Measurements from ENCODE around the gene MDH1B.
A peak's percentile ranks its signal among the peaks of the same experiment; 100 is the strongest.
"Not testable (repeated sequence)": the region's sequence is repeated elsewhere in the genome, so short reads cannot be mapped to it uniquely, and the experiment has no call there.

The MDH1B gene

GRCh38 chr2:206765242-206766056, at the start of gene MDH1B, which contains the start of gene FASTKD2:
TSS of gene MDH1B (minus strand) at chr2:206765328. CDS start at chr2:206765271, 57 bp downstream.
TSS of gene FASTKD2 (plus strand) at chr2:206765606. CDS start at chr2:206766694, 1,088 bp downstream.
- peak; percentile 86 for DNase-seq (ENCODE audit: low spot score)

- no peak for DNase-seq (ENCODE audit: low spot score)
Observed at GRCh38 chr2:206814498-206814897, 49.4 kb upstream of the MDH1B start.

GRCh38 chr2:206812471-206812870, 47.3 kb upstream of the MDH1B start:
- DNase-seq (ENCODE audit: low spot score) = not testable (repeated sequence)

GRCh38 chr2:206807624-206808023, 42.5 kb upstream of the MDH1B start:
- DNase-seq (ENCODE audit: low spot score) = not testable (repeated sequence)

- no peak for DNase-seq (ENCODE audit: low spot score)
Observed at GRCh38 chr2:206805887-206806607, 40.9 kb upstream of the MDH1B start.

DNA sequence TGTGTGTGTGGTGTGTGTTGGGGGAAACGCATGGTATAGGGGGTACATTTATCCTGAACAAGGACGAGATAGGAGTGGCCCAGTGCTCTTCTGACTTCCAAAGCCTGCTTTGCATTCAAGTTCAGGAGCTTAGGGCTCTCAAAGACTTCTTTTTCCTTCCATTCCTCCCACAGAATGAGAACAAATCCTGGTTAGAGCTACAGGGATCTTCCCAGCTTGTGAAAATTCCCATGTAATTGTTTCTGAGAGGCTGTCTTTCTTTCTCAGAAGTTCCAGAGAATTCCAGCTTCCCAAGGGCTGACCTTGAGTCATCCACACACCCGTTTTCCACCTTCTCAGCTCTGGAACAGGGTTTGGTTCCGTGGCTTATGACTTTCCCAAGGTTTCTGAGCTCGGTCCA, 39.2 kb upstream of the MDH1B start:
- DNase-seq (ENCODE audit: low spot score) = no peak

DNA sequence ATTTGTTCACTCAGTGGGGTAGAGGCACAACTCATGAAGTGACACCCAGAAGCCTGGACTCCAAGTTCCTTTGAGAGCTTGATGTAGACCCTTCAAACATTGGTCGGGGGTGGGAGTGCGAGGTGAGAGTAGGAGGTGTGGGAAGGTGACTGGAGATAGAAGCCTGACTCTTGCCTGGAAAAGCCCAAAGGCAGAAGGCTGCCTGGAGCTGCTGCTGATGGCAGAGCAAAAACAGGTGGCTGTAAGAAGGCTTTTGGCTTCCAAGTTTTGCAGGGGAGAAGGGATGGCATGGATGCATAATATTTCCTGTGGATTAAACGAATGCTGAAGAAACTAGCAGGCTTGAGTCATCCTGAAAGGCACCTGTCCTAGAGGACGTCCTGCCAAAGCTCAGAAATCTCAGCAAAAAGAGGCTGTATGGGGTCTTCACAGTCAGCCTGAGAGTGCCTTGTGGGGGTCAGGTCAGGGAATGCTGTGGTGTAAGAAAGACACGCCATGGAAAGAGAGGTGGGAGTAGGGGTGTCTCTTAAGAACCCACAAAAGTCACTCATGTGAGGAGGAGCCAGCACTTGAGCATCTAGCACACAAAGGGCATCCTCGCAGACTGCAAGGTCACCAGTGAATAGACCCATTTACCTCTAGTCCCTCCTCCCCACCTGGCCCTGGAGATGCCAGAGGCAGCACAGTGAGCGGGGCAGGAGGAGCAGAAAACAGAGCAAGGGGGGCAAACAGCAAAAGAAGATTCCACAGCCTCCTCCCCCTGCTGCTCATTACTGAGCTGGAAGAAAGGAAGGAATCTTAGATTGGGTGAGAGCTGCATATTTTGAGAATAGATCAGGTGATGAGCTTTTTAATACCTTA, 37.8 kb upstream of the MDH1B start:
- DNase-seq (ENCODE audit: low spot score) = no peak

DNA sequence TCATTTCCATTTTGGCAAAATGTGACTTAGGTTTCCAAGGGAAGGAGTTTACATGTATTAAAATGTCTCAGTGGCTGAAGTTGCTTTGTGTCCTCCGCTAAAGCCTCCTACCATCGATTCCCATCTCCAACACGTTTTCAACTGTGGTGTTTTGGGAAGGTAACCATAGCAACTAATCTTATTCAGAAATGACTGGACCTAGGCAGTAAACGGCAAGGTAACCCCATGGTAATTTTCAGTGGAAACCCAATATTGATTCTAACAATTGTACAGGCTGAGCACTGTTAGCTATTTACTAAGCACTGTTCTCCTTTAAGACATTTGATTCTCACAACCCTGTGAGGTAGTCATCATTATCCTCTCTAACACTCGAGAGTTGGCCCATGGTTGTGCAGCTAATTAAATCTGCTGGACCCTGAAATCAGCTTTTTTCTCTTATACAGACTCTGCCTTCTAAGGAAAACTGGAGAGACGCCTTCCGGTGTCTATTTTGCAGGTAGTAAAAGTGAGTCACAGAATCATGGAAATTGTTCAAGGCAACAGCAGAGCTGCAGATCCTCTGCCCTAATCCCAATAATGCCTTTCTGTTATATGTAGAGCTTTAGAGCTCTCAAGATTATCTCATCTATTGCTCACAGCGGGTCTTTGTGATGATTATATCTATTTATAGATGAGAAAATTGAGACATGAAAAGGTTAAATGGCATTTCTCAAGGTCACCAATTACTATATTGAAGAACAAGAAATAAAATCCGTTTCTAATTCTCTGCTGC, 36.5 kb upstream of the MDH1B start:
- DNase-seq (ENCODE audit: low spot score) = no peak

DNA sequence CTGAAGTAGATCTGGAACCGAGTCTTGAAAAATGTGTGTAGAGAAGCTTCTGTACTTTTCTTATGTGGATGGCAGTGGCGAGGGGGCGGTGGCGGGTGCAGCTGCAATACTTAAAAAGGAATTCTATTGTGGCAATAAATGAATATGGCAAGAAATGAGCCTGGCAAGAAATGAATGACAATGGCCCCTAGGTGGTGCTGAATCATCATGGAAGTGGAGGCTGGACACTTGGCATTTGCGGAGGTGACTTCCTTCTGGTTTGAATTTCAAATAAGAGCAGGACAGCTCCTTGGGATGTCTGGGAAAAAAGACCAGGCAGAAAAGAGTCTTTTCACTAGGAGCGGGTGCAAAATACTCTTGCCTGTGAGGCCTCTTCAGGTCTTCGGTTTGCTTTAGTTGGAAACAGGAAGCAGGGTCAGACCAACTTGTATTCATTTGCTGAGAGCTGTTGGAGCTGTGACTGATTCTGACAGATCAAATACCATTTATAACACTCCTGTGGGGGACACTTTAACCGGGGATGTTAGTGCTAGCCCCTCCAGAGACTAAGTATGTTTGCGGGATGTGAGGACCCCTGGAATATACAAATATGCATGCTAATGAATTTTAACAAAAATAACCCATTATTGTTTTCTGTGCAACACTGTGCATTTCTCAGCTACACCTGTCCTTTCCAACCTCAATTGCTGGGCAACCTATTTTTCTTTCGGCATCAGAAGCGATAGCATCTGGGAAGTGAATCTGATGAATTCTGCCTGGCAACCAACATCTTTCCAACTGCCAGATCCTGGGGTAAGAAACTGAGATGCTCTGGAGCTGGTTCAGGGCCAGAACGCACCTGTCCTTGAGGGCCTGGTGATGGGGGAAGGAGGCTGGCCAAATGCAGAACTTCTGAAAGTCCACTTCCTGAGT, 35.6 kb upstream of the MDH1B start:
- peak; percentile 50 for DNase-seq (ENCODE audit: low spot score)

- DNase-seq (ENCODE audit: low spot score) = no peak
Observed at GRCh38 chr2:206799083-206799482, 34.0 kb upstream of the MDH1B start.

DNA sequence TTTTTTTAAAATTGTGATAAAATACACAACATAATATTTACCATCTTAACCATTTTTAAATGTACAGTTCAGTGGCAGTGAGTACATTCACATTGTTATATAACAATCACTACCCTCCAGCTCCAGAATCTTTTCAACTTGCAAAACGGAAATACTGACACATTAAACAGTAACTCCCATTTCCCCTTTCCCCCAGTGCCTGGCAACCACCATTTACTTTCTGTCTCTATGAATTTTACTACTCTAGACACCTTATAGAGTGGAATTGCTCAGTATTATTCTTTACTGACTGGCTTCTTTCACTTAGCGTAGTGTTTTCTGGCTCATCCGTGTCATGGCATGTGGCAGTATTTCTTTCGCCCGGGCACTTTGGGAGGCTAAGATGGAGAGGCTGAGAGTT, 32.9 kb upstream of the MDH1B start:
- peak; percentile 3 for DNase-seq (ENCODE audit: low spot score)

DNA sequence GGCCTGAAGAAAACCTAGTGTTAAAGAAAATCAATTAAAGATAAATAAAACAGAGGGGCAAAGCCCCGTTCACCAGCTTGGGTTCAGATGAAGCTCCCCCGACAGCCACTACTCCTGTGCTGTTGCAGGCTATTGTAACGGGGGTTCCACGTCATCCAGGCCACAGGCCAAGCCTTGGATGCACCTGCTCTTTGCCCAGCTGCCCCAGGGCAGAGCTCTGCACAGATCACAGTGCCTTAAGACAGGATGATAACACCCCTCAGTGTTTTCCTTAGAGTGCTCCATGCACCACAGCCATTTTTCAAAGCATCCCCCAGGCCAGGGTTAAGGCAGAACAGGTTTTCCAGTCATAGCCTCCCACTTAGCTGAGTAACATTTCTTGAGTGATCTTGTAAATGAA, 32.2 kb upstream of the MDH1B start:
- DNase-seq (ENCODE audit: low spot score) = no peak

DNA sequence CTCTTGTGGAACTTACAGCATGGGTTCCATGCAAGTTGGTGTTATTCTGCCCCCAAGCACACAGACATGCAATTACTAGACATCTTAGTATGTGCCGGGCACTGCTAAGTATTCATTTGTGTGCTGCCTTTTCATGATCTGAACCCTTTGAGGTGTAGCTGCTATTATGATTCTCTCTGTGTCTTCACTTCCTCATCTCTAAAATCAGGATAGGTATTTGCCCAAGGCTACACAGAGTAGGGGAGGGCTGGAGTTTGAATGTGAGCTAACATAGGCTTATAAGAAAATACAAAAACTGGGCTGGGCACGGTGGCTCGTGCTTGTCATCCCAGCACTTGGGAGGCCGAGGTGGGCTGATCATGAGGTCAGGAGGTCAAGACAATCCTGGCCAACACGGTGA, 27.5 kb upstream of the MDH1B start:
- no peak for DNase-seq (ENCODE audit: low spot score)

DNA sequence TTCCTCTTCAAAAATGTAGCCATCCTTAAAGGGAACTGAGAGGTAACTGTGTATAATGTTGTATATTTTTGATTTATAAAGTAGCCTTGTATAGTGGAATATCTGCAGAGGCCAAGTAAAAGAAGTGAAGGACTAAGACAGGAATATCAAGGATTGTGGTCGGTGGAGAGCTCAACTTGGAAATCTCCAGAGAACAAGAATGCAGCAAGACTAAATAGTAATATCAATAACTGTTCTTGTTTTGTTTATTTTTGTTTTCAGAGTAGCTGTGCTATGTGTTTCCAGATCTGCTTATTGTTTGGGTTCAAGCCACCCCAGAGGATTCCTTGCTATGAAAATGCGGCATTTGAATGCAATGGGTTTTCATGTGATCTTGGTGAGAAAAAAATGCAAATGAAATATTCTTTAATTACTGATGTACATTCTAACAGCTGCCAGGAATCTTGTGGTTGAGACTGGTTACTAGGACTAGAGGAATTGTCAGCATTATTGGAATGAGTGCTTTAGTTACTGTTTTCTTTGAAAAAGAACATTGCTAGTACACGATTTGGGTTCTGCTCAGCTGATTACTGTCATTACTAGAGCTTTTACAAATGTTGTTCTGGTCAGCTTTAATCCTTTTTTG, 25.3 kb upstream of the MDH1B start:
- DNase-seq (ENCODE audit: low spot score) = no peak

DNA sequence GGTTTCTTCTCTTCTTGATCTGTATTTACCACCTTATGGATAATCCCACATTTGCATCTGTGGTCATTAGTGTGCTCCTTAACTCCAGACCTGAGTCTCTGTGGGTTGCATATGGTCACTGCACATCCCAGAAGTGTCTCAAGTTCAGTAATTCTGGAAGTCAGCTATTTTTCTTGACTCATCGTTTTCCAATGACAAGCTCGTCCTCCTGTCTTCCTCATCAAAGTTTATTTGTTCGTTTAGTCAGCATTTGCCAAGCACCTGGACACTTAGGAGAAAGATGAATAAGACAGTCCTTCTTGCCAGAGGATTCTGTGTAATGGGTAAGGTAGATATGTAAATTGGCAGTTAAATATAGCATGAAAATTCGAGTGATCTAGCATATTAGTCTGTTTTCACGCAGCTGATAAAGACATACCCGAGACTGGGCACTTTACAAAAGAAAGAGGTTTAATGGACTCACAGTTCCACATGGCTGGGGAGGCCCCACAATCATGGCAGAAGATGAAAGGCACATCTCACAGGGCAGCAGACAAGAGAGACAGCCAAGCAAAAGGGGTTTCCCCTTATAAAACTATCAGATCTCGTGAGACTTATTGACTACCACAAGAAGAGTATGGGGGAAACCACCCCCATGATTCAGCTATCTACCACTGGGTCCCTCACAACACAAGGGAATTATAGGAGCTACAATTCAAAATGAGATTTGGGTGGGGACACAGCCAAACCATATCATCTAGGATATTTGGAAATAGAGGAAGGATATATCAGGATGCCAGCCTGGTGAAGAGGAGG, 19.6 kb upstream of the MDH1B start:
- DNase-seq (ENCODE audit: low spot score) = no peak

- no peak for DNase-seq (ENCODE audit: low spot score)
Observed at GRCh38 chr2:206783718-206784117, 18.6 kb upstream of the MDH1B start.

DNA sequence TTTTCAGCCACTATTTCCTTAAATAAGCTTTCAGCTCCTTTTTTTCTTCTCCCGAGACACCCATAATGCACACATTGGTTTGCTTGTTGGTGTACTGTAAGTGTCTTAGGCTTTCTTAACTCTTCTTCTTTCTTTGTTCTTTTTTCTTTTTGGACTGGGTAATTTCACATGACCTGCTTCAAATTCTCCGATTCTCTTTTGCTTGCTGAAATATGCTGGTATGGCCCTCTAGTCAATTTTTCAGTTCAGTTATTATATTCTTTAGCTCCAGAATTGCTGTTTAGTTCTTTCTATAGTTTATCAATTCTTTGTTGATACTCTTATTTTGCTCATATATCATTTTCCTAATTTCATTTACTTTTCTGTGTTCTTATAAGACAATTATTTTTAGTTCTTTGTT, 15.5 kb upstream of the MDH1B start:
- DNase-seq (ENCODE audit: low spot score) = no peak

DNA sequence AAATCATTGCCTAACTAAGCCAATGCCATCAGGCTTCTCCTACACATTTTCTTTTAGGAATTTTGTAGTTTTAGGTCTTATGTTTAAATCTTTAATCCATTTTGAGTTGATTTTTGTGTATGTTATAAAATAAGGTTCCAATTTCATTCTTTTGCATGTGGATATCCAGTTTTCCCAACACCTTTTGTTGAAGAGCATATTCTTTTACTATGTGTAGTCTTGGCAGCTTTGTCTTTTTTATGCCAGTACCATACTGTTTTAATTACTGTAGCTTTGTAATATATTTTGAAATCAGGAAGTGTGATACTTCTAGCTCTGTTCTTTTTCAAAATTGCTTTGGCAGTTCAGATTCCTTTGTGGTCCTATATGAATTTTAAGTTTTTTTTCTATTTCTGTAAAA, 11.3 kb upstream of the MDH1B start:
- DNase-seq (ENCODE audit: low spot score) = no peak

DNA sequence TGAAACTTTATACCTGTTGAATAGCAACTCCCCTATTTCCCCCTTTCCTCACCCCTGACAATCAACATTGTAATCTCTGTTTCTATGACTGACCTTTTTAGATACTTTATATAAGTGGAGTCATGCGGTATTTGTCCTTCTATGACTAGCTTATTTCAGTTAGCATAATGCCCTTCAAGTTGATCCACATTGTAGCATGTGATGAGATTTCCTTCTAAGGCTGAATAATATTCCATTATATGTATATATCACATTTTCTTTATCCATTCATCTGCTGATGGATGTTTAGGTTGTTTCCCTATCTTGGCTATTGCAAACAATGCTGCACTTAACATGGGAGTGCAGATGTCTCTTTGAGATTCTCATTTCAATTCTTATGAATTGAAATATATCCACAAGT, 9.7 kb upstream of the MDH1B start:
- no peak for DNase-seq (ENCODE audit: low spot score)
